Activated CD4-positive, alpha-beta T cell treated with anti-CD3 and anti-CD28 coated beads for 24 hours (primary cell): ENCODE measurements around the gene TMEM119.

ENCODE experiments used
- DNase-seq, 2 donors: peaks; one replicate each; pipeline ENCODE4 v3.0.0-alpha.2; 2020; ENCODE audit warnings: low read depth in 2 of 2

The TMEM119 gene

GRCh38 chr12:108616941-108617858 is 19.3 kb upstream of the TMEM119 start:
- DNase-seq: peak; percentile 63 to 67

DNA sequence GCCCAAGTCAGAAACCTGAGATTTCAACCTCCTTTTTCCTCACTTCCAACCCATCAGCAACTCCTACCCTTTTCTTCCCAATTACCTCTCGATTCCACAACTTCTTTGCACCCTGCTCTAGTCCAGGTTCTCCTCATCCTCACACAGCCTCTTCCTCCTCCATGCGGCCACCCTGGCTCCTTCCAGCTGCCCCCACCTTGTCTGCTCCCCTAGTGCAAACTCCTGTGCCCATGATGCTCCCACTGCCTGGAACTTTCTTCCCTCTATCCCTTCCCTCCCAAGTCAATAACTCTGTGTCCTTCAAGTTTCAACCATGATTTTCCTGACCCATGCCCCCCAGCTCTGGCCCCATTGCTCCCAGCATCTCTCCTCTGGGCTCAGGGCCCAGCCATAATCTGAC is 18.5 kb upstream of the TMEM119 start:
- no peak for DNase-seq

DNA sequence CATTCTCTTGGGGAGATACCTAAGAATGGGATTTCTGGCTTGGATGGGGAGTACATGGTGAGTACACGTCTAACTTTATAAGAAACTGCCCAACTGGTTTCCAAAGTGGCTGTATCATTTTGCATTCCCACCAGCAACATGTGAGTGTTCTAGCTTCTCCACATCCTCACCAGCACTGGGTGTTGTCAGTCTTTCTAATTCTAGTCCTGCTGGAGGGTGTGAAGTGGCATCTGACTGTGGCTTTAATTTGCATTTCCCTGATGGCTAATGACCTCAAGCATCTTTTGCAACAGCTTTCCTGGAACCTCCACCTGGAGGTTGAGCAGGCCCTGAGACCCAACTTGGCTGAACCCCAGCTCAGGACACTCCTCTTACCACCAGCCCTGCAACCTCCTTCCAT is 18.0 kb upstream of the TMEM119 start:
- no peak for DNase-seq

- no peak for DNase-seq
These were observed 16.8 kb upstream of the TMEM119 start for GRCh38 chr12:108614639-108615038.

GRCh38 chr12:108614041-108614440 is 16.2 kb upstream of the TMEM119 start:
- no peak for DNase-seq

DNA sequence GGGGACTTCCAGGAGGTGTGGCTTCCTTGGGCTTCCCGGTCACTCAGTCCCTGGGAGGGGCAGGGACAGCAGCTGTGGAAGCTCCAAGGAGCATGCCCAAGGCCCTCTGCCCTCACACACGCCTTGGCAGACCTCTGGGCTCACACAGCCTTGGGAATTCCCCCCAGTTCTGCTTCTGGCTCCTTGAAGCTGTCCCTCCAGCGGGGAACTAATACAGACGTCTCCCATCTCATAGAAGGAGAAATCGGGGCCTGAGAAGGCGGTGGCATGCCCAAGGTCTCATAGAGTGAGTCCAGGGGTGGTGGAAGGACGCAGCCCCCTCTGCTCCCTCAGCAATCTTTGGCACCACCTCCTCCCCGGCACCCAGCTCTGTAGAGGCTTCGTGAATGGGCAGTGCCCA is 15.7 kb upstream of the TMEM119 start:
- DNase-seq: no peak

DNA sequence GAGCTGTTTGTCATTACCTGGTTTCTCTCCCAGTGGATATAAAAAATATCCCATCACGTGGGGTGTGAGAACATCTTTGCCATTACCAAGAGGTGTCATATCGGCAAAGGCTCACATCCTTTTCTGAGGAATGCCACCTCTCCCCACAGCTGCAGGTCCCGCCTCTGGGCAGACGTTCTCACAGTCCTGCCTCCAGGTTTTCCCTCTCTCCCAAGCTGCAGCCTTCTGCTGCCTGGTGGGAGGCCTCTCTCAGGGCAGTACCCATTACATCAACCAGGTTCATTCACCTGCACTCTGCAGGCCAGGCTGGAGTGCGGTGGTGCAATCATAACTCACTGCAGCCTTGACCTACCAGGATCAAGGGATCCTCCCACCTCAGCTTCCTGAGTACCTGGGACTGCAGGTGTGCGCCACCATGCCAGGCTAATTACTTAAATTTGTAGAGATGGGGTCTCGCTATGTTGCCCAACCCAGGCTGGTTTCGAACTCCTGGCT is 15.0 kb upstream of the TMEM119 start:
- DNase-seq: no peak

DNA sequence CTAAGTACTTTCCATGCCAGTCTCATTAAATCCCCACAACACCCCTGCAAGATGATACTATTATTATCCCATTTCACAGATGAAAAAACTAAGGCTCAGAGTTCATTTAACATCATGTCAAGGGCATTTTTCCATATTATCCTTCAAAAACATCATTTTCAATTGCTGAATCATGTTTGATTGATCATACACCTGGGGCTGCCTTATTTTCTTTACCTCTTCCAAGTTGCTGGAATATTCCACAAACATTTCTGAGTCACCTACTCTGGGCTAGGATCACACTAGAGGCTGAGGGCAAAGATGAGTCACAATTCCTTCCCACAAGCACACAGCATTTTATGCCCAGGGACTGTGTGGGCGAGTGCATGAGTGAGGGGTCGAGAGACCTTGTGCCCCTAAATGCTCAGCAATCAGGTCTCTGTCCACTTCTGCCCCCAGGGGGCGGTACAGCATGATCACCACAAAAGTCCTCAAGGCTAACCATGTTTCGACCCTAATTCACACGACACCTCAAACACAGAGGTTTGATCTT is 14.1 kb upstream of the TMEM119 start:
- DNase-seq: peak in 1 of 2 donors; percentile 42

GRCh38 chr12:108610856-108611605 is 13.1 kb upstream of the TMEM119 start:
- DNase-seq: no peak

- DNase-seq: no peak
These were observed 12.5 kb upstream of the TMEM119 start for GRCh38 chr12:108610336-108610815.

GRCh38 chr12:108609537-108610335 is 11.9 kb upstream of the TMEM119 start:
- DNase-seq: no peak

DNA sequence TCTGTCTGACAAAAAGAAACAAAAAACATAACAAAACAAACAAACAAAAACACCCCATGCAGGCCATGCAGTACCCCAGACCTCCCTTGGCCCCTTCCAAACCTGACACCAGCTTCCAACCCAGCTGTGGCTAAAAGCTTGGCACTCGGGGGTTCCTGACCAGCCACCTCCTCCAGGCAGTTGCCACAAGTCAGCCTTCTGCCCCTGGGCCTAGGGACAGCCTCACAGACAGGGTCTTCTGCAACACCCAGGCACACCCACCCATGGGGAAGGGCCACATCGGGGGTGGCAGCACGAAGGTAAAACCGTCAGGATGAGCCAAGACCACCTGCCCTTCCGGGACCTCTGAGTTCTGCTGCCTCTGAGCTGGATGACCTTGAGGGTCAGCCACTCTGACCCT is 10.7 kb upstream of the TMEM119 start:
- no peak for DNase-seq

GRCh38 chr12:108607981-108608600 is 10.2 kb upstream of the TMEM119 start:
- DNase-seq: no peak

- no peak for DNase-seq
These were observed 8.6 kb upstream of the TMEM119 start for GRCh38 chr12:108606492-108606891.

DNA sequence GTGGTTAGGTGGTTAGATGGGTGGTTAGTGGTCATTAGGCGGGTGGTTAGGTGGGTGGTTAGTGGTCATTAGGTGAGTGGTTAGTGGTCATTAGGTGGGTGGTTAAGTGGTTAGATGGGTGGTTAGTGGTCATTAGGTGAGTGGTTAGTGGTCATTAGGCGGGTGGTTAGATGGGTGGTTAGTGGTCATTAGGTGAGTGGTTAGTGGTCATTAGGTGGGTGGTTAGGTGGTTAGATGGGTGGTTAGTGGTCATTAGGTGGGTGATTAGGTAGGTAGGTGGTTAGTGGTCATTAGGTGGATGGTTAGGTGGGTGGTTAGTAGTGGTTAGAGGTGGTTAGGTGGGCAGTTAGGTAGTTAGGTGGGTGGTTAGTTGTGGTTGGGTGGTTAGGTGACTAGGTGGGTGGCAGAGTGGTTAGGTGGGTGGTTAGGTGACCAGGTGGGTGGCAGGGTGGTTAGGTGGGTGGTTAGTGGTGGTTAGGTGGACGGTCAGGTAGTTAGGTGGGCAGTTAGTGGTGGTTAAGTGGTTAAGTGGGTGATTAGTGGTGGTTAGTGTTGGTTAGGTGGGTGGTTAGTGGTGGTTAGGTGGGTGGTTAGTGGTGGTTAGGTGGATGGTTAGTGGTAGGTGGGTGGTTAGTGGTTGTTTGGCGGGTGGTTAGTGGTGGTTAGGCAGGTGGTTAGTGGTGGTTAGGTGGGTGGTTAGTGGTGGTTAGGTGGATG is 8.0 kb upstream of the TMEM119 start:
- no peak for DNase-seq

- no peak for DNase-seq
These were observed 7.3 kb upstream of the TMEM119 start for GRCh38 chr12:108605000-108605689.

GRCh38 chr12:108604208-108604941 is 6.5 kb upstream of the TMEM119 start:
- no peak for DNase-seq

DNA sequence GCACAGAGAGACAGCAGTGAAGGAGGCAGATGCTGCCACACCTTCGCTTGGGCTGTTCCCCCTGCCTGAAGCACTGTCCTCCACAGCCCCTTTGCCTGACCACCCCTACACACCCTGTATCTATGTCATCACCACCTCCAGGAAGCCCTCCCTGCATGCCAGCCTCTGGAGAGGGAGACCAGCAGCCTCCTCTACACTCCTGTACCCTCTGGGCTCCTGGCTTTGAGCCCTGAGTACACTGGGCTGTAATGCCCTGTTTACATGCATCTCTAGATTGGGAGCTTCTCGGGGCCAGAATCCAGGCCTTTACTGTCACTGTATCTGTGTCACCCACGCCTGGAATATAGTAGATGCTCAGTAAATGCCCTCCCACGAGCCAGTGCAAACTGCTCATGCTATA is 5.9 kb upstream of the TMEM119 start:
- DNase-seq: no peak
